Calu3 (cell line): ENCODE measurements around the gene FKBP15. TPM values are rescaled to one million over a fixed set of nuclear protein-coding genes. Genes with fewer than 3 reads are reported as not detected.
"Not testable (repeated sequence)": the region's sequence is repeated elsewhere in the genome, so short reads cannot be mapped to it uniquely, and the experiment has no call there.

Source experiments
- BruUV-seq: library from RNA; stranded (reverse); fragments of 400-500 nt; replicated peaks from 2 replicates; lab custom pipeline; 2021; lab: Mats Ljungman, UMichigan
- CTCF ChIA-PET: fragments of 300-600 bp; sonication (Branson Sonifier 250); formaldehyde crosslinking; loops from one replicate; lab custom pipeline; 2022; ENCODE audit warnings: antibody characterized with exemption; lab: Charles Lee
- DNase-seq: peaks from one replicate; pipeline ENCODE4 v3.0.0; 2022
- H3K27ac Mint-ChIP-seq: one replicate; pipeline ENCODE4 v1.8.0; 2022; ENCODE audit warnings: mixed read lengths; ENCODE audit not compliant: unreplicated experiment
- H3K27me3 Mint-ChIP-seq: one replicate; pipeline ENCODE4 v1.8.0; 2022; ENCODE audit warnings: mixed read lengths; ENCODE audit not compliant: unreplicated experiment
- H3K36me3 Mint-ChIP-seq: one replicate; pipeline ENCODE4 v1.8.0; 2022; ENCODE audit warnings: mild to moderate bottlenecking, moderate library complexity, mixed read lengths; ENCODE audit not compliant: insufficient read depth, unreplicated experiment
- H3K4me1 Mint-ChIP-seq: one replicate; pipeline ENCODE4 v1.8.0; 2022; ENCODE audit warnings: mild to moderate bottlenecking, low read depth, mixed read lengths; ENCODE audit not compliant: unreplicated experiment
- H3K4me3 Mint-ChIP-seq: one replicate; pipeline ENCODE4 v1.8.0; 2022; ENCODE audit warnings: mild to moderate bottlenecking, low read depth, moderate library complexity, mixed read lengths; ENCODE audit not compliant: unreplicated experiment
- H3K9me3 Mint-ChIP-seq: one replicate; pipeline ENCODE4 v1.8.0; 2022; ENCODE audit warnings: low read depth, mixed read lengths; ENCODE audit not compliant: unreplicated experiment
- CTCF ChIP-seq: fragments of 200-600 bp; IDR thresholded peaks from one replicate; pipeline ENCODE4 v1.8.0; 2022; ENCODE audit warnings: antibody characterized with exemption; ENCODE audit not compliant: unreplicated experiment
- intact Hi-C: fragments of 100-400 bp; cut with micrococcal nuclease; formaldehyde crosslinking; loops from one replicate; pipeline ENCODE4 v1.10.0; 2022; ENCODE audit not compliant: unreplicated experiment
- total RNA-seq: library from RNA; stranded (reverse); gene quantifications from 2 replicates; pipeline ENCODE4 v1.2.3, GENCODE V29; 2022

FKBP15 gene
- total RNA-seq, 1 experiment from 2014 or later: 19.2 TPM

- H3K4me1 Mint-ChIP-seq: no peaks in the 10 kb centered on the region
- no peaks in the 10 kb centered on the region for H3K36me3 Mint-ChIP-seq
- no peak overlapping the region for H3K4me3 Mint-ChIP-seq
- intact Hi-C loops: no loop called here
- no peak overlapping the region for H3K27ac Mint-ChIP-seq
- no peak for TF ChIP-seq CTCF
- no TSS peak for BruUV-seq
- CTCF ChIA-PET: no interaction called here
- H3K27me3 Mint-ChIP-seq: peaks cover 52% of the 10 kb centered on the region
- DNase-seq: no peak
- H3K9me3 Mint-ChIP-seq: no peaks in the 10 kb centered on the region
These were observed 91.6 kb downstream of the FKBP15 start for GRCh38 chr9:113129466-113129865.

GRCh38 chr9:113125386-113126035 is 95.6 kb downstream of the FKBP15 start:
- H3K27me3 Mint-ChIP-seq: peaks cover 23% of the 10 kb centered on the region
- H3K4me3 Mint-ChIP-seq: no peak overlapping the region
- CTCF ChIA-PET: no interaction called here
- H3K27ac Mint-ChIP-seq: no peak overlapping the region
- H3K36me3 Mint-ChIP-seq: no peaks in the 10 kb centered on the region
- intact Hi-C loops: no loop called here
- H3K9me3 Mint-ChIP-seq: no peaks in the 10 kb centered on the region
- H3K4me1 Mint-ChIP-seq: no peaks in the 10 kb centered on the region
- no peak for TF ChIP-seq CTCF
- no peak for DNase-seq
- no TSS peak for BruUV-seq

- BruUV-seq, H3K36me3 Mint-ChIP-seq, DNase-seq, H3K4me1 Mint-ChIP-seq, H3K27me3 Mint-ChIP-seq, CTCF ChIA-PET, H3K27ac Mint-ChIP-seq, H3K4me3 Mint-ChIP-seq, intact Hi-C loops, H3K9me3 Mint-ChIP-seq: not testable (repeated sequence)
These were observed 102.2 kb downstream of the FKBP15 start for GRCh38 chr9:113118829-113119228.

Other genes starting within 250 kb of the FKBP15 start
- gene ZNF883, start 209.1 kb downstream of the FKBP15 start, total RNA-seq: 2.0 and 2.2 TPM in 2 replicates
- 1.2 and 1.3 TPM in 2 replicates for gene ZFP37, start 164.6 kb downstream of the FKBP15 start, total RNA-seq
- gene SLC31A2, start 70.3 kb downstream of the FKBP15 start, total RNA-seq: 0.76 and 1.8 TPM in 2 replicates
- 19.4 and 21.0 TPM in 2 replicates for gene SLC31A1, start 267 bp upstream of the FKBP15 start, total RNA-seq
- 20.5 and 21.3 TPM in 2 replicates for gene CDC26, start 54.3 kb upstream of the FKBP15 start, total RNA-seq
- 23.7 TPM in 2 replicates for gene PRPF4, start 54.4 kb upstream of the FKBP15 start, total RNA-seq
- 0.76 and 1.5 TPM in 2 replicates for gene RNF183, start 82.1 kb upstream of the FKBP15 start, total RNA-seq
- gene WDR31, start 119.0 kb upstream of the FKBP15 start, total RNA-seq: 3.1 and 4.0 TPM in 2 replicates
- 14.5 and 17.4 TPM in 2 replicates for gene BSPRY, start 128.3 kb upstream of the FKBP15 start, total RNA-seq
- 30.8 and 35.2 TPM in 2 replicates for gene HDHD3, start 155.7 kb upstream of the FKBP15 start, total RNA-seq
- 20.6 and 24.1 TPM in 2 replicates for gene ALAD, start 180.0 kb upstream of the FKBP15 start, total RNA-seq
- 37.7 and 41.0 TPM in 2 replicates for gene POLE3, start 189.4 kb upstream of the FKBP15 start, total RNA-seq
- gene C9orf43, start 189.5 kb upstream of the FKBP15 start, total RNA-seq: 0.33 and 0.51 TPM in 2 replicates
- 61.8 and 68.3 TPM in 2 replicates for gene RGS3, start 242.4 kb upstream of the FKBP15 start, total RNA-seq